SK-N-SH treated with all-trans-retinoic acid at 6 μM for 48 hours (cell line): ENCODE measurements around the gene MRPL2.

ENCODE experiments used
- ATAC-seq: fragments of 200-7000 bp; cut with Tn5 transposase; 3 replicates; pipeline ENCODE4 v1.9.1; 2020; ENCODE audit warnings: mild to moderate bottlenecking, moderate library complexity
- ARNTL ChIP-seq: fragments of 450-650 bp; formaldehyde crosslinking; IDR thresholded peaks from 2 replicates; pipeline ENCODE4 v1.5.0; 2020; ENCODE audit warnings: low read depth, mild to moderate bottlenecking, moderate library complexity, borderline replicate concordance
- BACH2 ChIP-seq: fragments of 250-450 bp; sonication (Bioruptor Pico); IDR thresholded peaks from 2 replicates; pipeline ENCODE4 v1.9.0; 2021; ENCODE audit warnings: mild to moderate bottlenecking, borderline replicate concordance
- CSDC2 ChIP-seq: fragments of 250-450 bp; sonication (Bioruptor Pico); IDR thresholded peaks from 2 replicates; pipeline ENCODE4 v1.5.0; 2020; ENCODE audit warnings: mild to moderate bottlenecking, moderate library complexity
- ESRRG ChIP-seq: fragments of 250-450 bp; sonication (Bioruptor Pico); IDR thresholded peaks from 2 replicates; pipeline ENCODE4 v1.6.1; 2021; ENCODE audit warnings: mild to moderate bottlenecking
- GLIS3 ChIP-seq: fragments of 250-450 bp; sonication (Bioruptor Pico); IDR thresholded peaks from 2 replicates; pipeline ENCODE4 v1.5.0; 2020; ENCODE audit warnings: mild to moderate bottlenecking, moderate library complexity
- ISL1 ChIP-seq: fragments of 250-450 bp; sonication (Bioruptor Pico); IDR thresholded peaks from 2 replicates; pipeline ENCODE4 v2.1.2; 2022; ENCODE audit warnings: mild to moderate bottlenecking, moderate library complexity
- SNAI2 ChIP-seq: fragments of 250-450 bp; sonication (Bioruptor Pico); IDR thresholded peaks from 2 replicates; pipeline ENCODE4 v1.5.0; 2020; ENCODE audit warnings: mild to moderate bottlenecking, moderate library complexity
- TCF4 ChIP-seq: fragments of 250-450 bp; sonication (Bioruptor Pico); IDR thresholded peaks from 2 replicates; pipeline ENCODE4 v1.8.0; 2021; ENCODE audit warnings: mild to moderate bottlenecking, moderate library complexity, borderline replicate concordance
- TOX ChIP-seq: fragments of 250-450 bp; sonication (Bioruptor Pico); IDR thresholded peaks from 2 replicates; pipeline ENCODE4 v1.8.0; 2021; ENCODE audit warnings: mild to moderate bottlenecking, moderate library complexity, borderline replicate concordance
- ZC3H10 ChIP-seq: fragments of 250-450 bp; sonication (Bioruptor Pico); IDR thresholded peaks from 2 replicates; pipeline ENCODE4 v1.5.1; 2021; ENCODE audit warnings: mild to moderate bottlenecking, moderate library complexity
- ZFP3 ChIP-seq: fragments of 250-450 bp; sonication (Bioruptor Pico); IDR thresholded peaks from 2 replicates; pipeline ENCODE4 v1.5.0; 2020; ENCODE audit warnings: mild to moderate bottlenecking, moderate library complexity
- ZFP30 ChIP-seq: fragments of 450-650 bp; formaldehyde crosslinking; IDR thresholded peaks from 2 replicates; pipeline ENCODE4 v1.5.0; 2022; ENCODE audit warnings: mild to moderate bottlenecking, moderate library complexity
- ZNF565 ChIP-seq: fragments of 450-650 bp; formaldehyde crosslinking; conservative IDR thresholded peaks from 2 replicates; pipeline ENCODE4 v1.5.0; 2020; ENCODE audit warnings: low read depth, mild to moderate bottlenecking, moderate library complexity
- ZNF70 ChIP-seq: fragments of 450-650 bp; formaldehyde crosslinking; IDR thresholded peaks from 2 replicates; pipeline ENCODE4 v1.5.0; 2020; ENCODE audit warnings: mild to moderate bottlenecking, moderate library complexity
- ZNF8 ChIP-seq: fragments of 450-650 bp; formaldehyde crosslinking; IDR thresholded peaks from 2 replicates; pipeline ENCODE4 v1.5.0; 2020; ENCODE audit warnings: mild to moderate bottlenecking, moderate library complexity
- TF ChIP-seq, protein P1 (sequence below): fragments of 250-450 bp; sonication (Bioruptor Pico); IDR thresholded peaks from 2 replicates; pipeline ENCODE4 v1.8.0; 2021; ENCODE audit warnings: low read depth, mild to moderate bottlenecking, moderate library complexity, borderline replicate concordance
- TF ChIP-seq, protein P2 (sequence below): fragments of 250-450 bp; sonication (Bioruptor Pico); IDR thresholded peaks from 2 replicates; pipeline ENCODE4 v1.5.0; 2020; ENCODE audit warnings: mild to moderate bottlenecking, moderate library complexity
- TF ChIP-seq, protein P3 (sequence below): fragments of 250-450 bp; sonication (Bioruptor Pico); IDR thresholded peaks from 2 replicates; pipeline ENCODE4 v1.5.1; 2020; ENCODE audit warnings: low read depth, mild to moderate bottlenecking, moderate library complexity
- TF ChIP-seq, protein P4 (sequence below): fragments of 250-450 bp; sonication (Bioruptor Pico); IDR thresholded peaks from 2 replicates; pipeline ENCODE4 v1.5.1; 2021; ENCODE audit warnings: mild to moderate bottlenecking, moderate library complexity
- TF ChIP-seq, protein P5 (sequence below): fragments of 250-450 bp; sonication (Bioruptor Pico); IDR thresholded peaks from 2 replicates; pipeline ENCODE4 v1.8.0; 2020; ENCODE audit warnings: mild to moderate bottlenecking, moderate library complexity, borderline replicate concordance

The MRPL2 gene

DNA sequence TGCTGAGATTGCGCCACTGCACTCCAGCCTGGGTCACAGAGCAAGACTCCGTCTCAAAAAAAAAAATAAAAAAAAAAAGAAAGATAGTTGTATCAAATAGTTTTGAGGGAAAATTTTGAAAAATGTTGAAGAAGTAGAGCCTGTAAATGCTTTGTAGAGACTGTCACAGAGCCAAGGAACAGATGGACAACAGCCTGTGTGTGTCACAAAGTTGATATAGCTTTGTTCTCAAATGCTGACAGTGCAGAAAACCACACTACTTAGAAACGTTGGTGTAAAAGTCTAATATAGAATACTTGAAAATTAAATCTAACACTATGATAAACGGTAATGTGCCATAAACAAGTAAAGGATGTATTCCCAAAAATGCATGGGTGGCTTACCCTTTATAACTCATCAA lies 42.3 kb upstream of the MRPL2 start:
- TF ChIP-seq TOX (CRISPR knock-in tag) (no peak), ZNF565 (CRISPR knock-in tag) (no peak), CSDC2 (CRISPR knock-in tag) (no peak), BACH2 (CRISPR knock-in tag) (no peak), ZNF8 (CRISPR knock-in tag) (no peak), ARNTL (CRISPR knock-in tag) (no peak), ZNF70 (CRISPR knock-in tag) (no peak), SNAI2 (no peak), ZC3H10 (CRISPR knock-in tag) (no peak), GLIS3 (no peak), ISL1 (CRISPR knock-in tag) (no peak)
- TF ChIP-seq, protein P1, sequence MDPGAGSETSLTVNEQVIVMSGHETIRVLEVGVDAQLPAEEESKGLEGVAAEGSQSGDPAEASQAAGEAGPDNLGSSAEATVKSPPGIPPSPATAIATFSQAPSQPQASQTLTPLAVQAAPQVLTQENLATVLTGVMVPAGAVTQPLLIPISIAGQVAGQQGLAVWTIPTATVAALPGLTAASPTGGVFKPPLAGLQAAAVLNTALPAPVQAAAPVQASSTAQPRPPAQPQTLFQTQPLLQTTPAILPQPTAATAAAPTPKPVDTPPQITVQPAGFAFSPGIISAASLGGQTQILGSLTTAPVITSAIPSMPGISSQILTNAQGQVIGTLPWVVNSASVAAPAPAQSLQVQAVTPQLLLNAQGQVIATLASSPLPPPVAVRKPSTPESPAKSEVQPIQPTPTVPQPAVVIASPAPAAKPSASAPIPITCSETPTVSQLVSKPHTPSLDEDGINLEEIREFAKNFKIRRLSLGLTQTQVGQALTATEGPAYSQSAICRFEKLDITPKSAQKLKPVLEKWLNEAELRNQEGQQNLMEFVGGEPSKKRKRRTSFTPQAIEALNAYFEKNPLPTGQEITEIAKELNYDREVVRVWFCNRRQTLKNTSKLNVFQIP (CRISPR knock-in tag): no peak
- TF ChIP-seq, protein P2, sequence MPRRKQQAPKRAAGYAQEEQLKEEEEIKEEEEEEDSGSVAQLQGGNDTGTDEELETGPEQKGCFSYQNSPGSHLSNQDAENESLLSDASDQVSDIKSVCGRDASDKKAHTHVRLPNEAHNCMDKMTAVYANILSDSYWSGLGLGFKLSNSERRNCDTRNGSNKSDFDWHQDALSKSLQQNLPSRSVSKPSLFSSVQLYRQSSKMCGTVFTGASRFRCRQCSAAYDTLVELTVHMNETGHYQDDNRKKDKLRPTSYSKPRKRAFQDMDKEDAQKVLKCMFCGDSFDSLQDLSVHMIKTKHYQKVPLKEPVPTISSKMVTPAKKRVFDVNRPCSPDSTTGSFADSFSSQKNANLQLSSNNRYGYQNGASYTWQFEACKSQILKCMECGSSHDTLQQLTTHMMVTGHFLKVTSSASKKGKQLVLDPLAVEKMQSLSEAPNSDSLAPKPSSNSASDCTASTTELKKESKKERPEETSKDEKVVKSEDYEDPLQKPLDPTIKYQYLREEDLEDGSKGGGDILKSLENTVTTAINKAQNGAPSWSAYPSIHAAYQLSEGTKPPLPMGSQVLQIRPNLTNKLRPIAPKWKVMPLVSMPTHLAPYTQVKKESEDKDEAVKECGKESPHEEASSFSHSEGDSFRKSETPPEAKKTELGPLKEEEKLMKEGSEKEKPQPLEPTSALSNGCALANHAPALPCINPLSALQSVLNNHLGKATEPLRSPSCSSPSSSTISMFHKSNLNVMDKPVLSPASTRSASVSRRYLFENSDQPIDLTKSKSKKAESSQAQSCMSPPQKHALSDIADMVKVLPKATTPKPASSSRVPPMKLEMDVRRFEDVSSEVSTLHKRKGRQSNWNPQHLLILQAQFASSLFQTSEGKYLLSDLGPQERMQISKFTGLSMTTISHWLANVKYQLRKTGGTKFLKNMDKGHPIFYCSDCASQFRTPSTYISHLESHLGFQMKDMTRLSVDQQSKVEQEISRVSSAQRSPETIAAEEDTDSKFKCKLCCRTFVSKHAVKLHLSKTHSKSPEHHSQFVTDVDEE (CRISPR knock-in tag): no peak
- no peak for ATAC-seq

DNA sequence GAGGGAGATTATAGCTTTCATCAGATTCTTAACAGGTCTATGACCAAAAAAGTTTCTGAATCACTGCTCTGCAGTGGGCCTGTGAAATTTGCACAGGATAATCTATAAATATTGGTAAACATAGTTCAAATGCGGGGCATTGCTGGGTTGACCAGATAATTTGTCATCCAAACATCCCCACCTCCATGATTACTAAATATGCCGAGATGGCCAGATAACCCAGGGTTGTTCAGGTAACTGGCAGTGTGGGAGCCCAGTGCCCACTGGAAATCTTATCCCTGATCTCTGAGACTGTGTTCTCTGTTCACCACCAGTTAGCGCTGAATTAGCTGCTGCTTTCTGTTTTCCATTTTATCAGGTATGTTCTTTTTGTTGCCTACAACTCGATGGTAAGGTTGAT lies 38.3 kb upstream of the MRPL2 start:
- ATAC-seq: no peak
- TF ChIP-seq ZFP30 (CRISPR knock-in tag) (no peak), ZC3H10 (CRISPR knock-in tag) (no peak), TOX (CRISPR knock-in tag) (no peak), BACH2 (CRISPR knock-in tag) (no peak), ARNTL (CRISPR knock-in tag) (no peak), ZNF565 (CRISPR knock-in tag) (no peak), SNAI2 (no peak), ZNF70 (CRISPR knock-in tag) (no peak), ZFP3 (no peak), CSDC2 (CRISPR knock-in tag) (no peak), ISL1 (CRISPR knock-in tag) (no peak)
- TF ChIP-seq, protein P1 (CRISPR knock-in tag): no peak
- TF ChIP-seq, protein P3, sequence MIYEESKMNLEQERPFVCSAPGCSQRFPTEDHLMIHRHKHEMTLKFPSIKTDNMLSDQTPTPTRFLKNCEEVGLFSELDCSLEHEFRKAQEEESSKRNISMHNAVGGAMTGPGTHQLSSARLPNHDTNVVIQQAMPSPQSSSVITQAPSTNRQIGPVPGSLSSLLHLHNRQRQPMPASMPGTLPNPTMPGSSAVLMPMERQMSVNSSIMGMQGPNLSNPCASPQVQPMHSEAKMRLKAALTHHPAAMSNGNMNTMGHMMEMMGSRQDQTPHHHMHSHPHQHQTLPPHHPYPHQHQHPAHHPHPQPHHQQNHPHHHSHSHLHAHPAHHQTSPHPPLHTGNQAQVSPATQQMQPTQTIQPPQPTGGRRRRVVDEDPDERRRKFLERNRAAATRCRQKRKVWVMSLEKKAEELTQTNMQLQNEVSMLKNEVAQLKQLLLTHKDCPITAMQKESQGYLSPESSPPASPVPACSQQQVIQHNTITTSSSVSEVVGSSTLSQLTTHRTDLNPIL (CRISPR knock-in tag): no peak
- TF ChIP-seq, protein P4, sequence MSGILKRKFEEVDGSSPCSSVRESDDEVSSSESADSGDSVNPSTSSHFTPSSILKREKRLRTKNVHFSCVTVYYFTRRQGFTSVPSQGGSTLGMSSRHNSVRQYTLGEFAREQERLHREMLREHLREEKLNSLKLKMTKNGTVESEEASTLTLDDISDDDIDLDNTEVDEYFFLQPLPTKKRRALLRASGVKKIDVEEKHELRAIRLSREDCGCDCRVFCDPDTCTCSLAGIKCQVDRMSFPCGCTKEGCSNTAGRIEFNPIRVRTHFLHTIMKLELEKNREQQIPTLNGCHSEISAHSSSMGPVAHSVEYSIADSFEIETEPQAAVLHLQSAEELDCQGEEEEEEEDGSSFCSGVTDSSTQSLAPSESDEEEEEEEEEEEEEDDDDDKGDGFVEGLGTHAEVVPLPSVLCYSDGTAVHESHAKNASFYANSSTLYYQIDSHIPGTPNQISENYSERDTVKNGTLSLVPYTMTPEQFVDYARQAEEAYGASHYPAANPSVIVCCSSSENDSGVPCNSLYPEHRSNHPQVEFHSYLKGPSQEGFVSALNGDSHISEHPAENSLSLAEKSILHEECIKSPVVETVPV (CRISPR knock-in tag): no peak
- TF ChIP-seq, all 23 proteins: peak for 0

DNA sequence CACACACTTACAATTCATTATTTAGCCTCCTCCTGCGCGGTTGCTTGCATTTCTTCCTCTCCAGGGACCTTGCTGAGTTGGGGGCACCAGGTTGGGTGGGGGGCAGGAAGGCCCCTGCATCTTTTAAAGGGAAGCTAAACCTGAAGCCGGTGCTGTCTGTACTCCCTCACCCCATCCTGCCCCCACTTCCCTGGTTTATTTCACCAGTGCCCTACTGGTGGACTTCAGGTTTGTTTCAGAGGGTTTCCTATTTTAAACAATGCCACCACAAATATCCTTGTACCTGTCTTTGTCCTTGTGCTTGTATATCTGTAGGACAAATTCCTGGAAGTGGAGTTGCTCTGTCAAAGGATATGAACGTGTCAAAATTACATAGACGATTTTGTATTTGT lies 37.9 kb upstream of the MRPL2 start:
- TF ChIP-seq, protein P1 (CRISPR knock-in tag): no peak
- TF ChIP-seq ZFP3: no peak
- TF ChIP-seq ESRRG (CRISPR knock-in tag): no peak
- TF ChIP-seq TCF4 (CRISPR knock-in tag): no peak
- TF ChIP-seq, protein P5, sequence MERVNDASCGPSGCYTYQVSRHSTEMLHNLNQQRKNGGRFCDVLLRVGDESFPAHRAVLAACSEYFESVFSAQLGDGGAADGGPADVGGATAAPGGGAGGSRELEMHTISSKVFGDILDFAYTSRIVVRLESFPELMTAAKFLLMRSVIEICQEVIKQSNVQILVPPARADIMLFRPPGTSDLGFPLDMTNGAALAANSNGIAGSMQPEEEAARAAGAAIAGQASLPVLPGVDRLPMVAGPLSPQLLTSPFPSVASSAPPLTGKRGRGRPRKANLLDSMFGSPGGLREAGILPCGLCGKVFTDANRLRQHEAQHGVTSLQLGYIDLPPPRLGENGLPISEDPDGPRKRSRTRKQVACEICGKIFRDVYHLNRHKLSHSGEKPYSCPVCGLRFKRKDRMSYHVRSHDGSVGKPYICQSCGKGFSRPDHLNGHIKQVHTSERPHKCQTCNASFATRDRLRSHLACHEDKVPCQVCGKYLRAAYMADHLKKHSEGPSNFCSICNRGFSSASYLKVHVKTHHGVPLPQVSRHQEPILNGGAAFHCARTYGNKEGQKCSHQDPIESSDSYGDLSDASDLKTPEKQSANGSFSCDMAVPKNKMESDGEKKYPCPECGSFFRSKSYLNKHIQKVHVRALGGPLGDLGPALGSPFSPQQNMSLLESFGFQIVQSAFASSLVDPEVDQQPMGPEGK: 0 out of 2 replicates have a peak, but pooled peaks have one; percentile 32
- TF ChIP-seq, all 23 proteins: peak for 1
- ATAC-seq: peak; percentile 41
